Measurements from ENCODE around the gene RGS21.

Gene RGS21

GRCh38 chr1:192395895-192396294, 79.1 kb downstream of the RGS21 start:
- DNase-seq (ENCODE audit: extremely low read depth, low read depth) = no peak
- TF ChIP-seq CTCF (IDR thresholded peaks at IDR 0.05; ENCODE audit: low read depth, low read length) = no peak

GRCh38 chr1:192399161-192399560, 82.4 kb downstream of the RGS21 start:
- DNase-seq (ENCODE audit: extremely low read depth, low read depth) = no peak
- TF ChIP-seq CTCF (IDR thresholded peaks at IDR 0.05; ENCODE audit: low read depth, low read length) = no peak

- no peak for TF ChIP-seq CTCF (IDR thresholded peaks at IDR 0.05; ENCODE audit: low read depth, low read length)
- DNase-seq (ENCODE audit: extremely low read depth, low read depth) = no peak
Measured at GRCh38 chr1:192401825-192402224, 85.0 kb downstream of the RGS21 start.

- TF ChIP-seq CTCF (IDR thresholded peaks at IDR 0.05; ENCODE audit: low read depth, low read length) = no peak
- no peak for DNase-seq (ENCODE audit: extremely low read depth, low read depth)
Measured at GRCh38 chr1:192402571-192402970, 85.8 kb downstream of the RGS21 start.

GRCh38 chr1:192407206-192407605, 90.4 kb downstream of the RGS21 start:
- TF ChIP-seq CTCF (IDR thresholded peaks at IDR 0.05; ENCODE audit: low read depth, low read length) = no peak

More at GRCh38 chr1:192407206-192407605, 90.4 kb downstream of the RGS21 start:
- DNase-seq (ENCODE audit: extremely low read depth, low read depth) = no peak

All from AG09319 (cell line).